HepG2 (cell line): ENCODE results near the gene TIA1. TPM values are rescaled to one million over a fixed set of nuclear protein-coding genes. Genes with fewer than 3 reads are reported as not detected.

ENCODE experiments used
- AHR ChIP-seq: IDR thresholded peaks from 2 replicates; pipeline ENCODE4 v1.6.1; 2018; ENCODE audit warnings: missing genetic modification reagents, missing compliant biosample characterization
- CHD2 ChIP-seq: IDR thresholded peaks from 2 replicates; pipeline ENCODE4 v1.6.1; 2011; ENCODE audit warnings: low read depth, low read length, improper control_type of control experiment
- FOXP4 ChIP-seq: sonication (generic); formaldehyde crosslinking; IDR thresholded peaks from 2 replicates; pipeline ENCODE4 v1.4.0; 2020; ENCODE audit warnings: missing genetic modification reagents
- PTBP1 ChIP-seq: fragments of 200-400 bp; formaldehyde crosslinking; IDR thresholded peaks from 2 replicates; pipeline ENCODE4 v1.6.1; 2018; ENCODE audit warnings: low read length, low read depth; ENCODE audit not compliant: poor library complexity, severe bottlenecking
- RFX3 ChIP-seq: IDR thresholded peaks from 2 replicates; pipeline ENCODE4 v1.6.1; 2016; ENCODE audit warnings: missing biosample characterization, missing genetic modification reagents
- TOPORS ChIP-seq: sonication (generic); formaldehyde crosslinking; IDR thresholded peaks from 2 replicates; pipeline ENCODE4 v1.8.0; 2023; ENCODE audit warnings: mild to moderate bottlenecking, missing genetic modification reagents
- ZBTB42 ChIP-seq: sonication (generic); formaldehyde crosslinking; IDR thresholded peaks from 2 replicates; pipeline ENCODE4 v1.5.0; 2020; ENCODE audit warnings: mild to moderate bottlenecking, missing genetic modification reagents
- ZBTB7A ChIP-seq: sonication (generic); formaldehyde crosslinking; IDR thresholded peaks from 2 replicates; pipeline ENCODE4 v1.8.0; 2022; ENCODE audit warnings: mild to moderate bottlenecking, missing genetic modification reagents
- ZMAT3 ChIP-seq: sonication (generic); formaldehyde crosslinking; conservative IDR thresholded peaks from 2 replicates; pipeline ENCODE4 v1.7.0; 2021; ENCODE audit warnings: missing genetic modification reagents
- ZNF230 ChIP-seq: sonication (generic); formaldehyde crosslinking; IDR thresholded peaks from 2 replicates; pipeline ENCODE4 v1.4.0; 2020; ENCODE audit warnings: mild to moderate bottlenecking, missing genetic modification reagents
- ZNF276 ChIP-seq: sonication (generic); formaldehyde crosslinking; IDR thresholded peaks from 2 replicates; pipeline ENCODE4 v1.4.0; 2020; ENCODE audit warnings: mild to moderate bottlenecking, low read depth, missing genetic modification reagents
- ZNF407 ChIP-seq: sonication (generic); formaldehyde crosslinking; IDR thresholded peaks from one replicate; pipeline ENCODE4 v1.5.1; 2020; ENCODE audit warnings: mild to moderate bottlenecking, missing genetic modification reagents; ENCODE audit errors: not compliant biosample characterization
- polyA plus RNA-seq, 8 experiments: library from polyadenylated mRNA; depleted of rRNA in 3 of 8; stranded (reverse) in 7 of 8; unstranded in 1 of 8; fragments of >200 nt; fragmentation: Illumina TruSeq in 4 of 8; extraction: Trizol in 4 of 8; gene quantifications; 2 replicates each; pipeline versions ENCODE4 v1.2.1 to v1.2.3, GENCODE V29; 2011 to 2016; ENCODE audit warnings: low read depth in 4 of 8, missing spikeins in 1 of 8, mixed read lengths in 1 of 8; ENCODE audit not compliant: insufficient read depth in 1 of 8
- total RNA-seq, 5 experiments: library from RNA; depleted of rRNA; stranded (reverse); fragments of >200 nt; fragmentation: Illumina TruSeq; extraction: Trizol; gene quantifications; 2 replicates each; pipeline ENCODE4 v1.2.3, GENCODE V29; 2016; ENCODE audit warnings: low read depth in 1 of 5

TIA1 gene
- total and polyA plus RNA-seq, 2 of the 13 experiments (the other 11 are each of a cell fraction or from before 2014, with no cell fraction given) = 209 to 319 TPM

GRCh38 chr2:70190418-70191243, 57.8 kb downstream of the TIA1 start, which contains the start of gene C2orf42 (continued):
- TF ChIP-seq ZBTB7A (no peak; the same call in 1 of the 2 replicates), RFX3 (CRISPR knock-in tag) (no peak), PTBP1 (peak; percentile 97), AHR (CRISPR knock-in tag) (peak; percentile 94; the same call in 1 of the 2 replicates), CHD2 (0 out of 2 replicates have a peak, but pooled peaks have one; percentile 13), ZMAT3 (peak; percentile 25), ZNF407 (peak; percentile 43), ZBTB42 (CRISPR knock-in tag) (0 out of 2 replicates have a peak, but pooled peaks have one; percentile 65), FOXP4 (CRISPR knock-in tag) (no peak; the same call in 1 of the 2 replicates), ZNF230 (CRISPR knock-in tag) (peak; percentile 89), ZNF276 (CRISPR knock-in tag) (0 out of 2 replicates have a peak, but pooled peaks have one; percentile 79), TOPORS (0 out of 2 replicates have a peak, but pooled peaks have one; percentile 27)
